GM18873 (cell line): Measurements from ENCODE around the gene NFKBIZ.
"Not testable (repeated sequence)": the region's sequence is repeated elsewhere in the genome, so short reads cannot be mapped to it uniquely, and the experiment has no call there.

Source experiments
- ATAC-seq: cut with Tn5 transposase; IDR thresholded peaks from one replicate; pipeline ENCODE4 v1.9.1; 2021; ENCODE audit warnings: mild to moderate bottlenecking, moderate library complexity, moderate number of reproducible peaks; ENCODE audit not compliant: unreplicated experiment, low FRiP score

The NFKBIZ gene

DNA sequence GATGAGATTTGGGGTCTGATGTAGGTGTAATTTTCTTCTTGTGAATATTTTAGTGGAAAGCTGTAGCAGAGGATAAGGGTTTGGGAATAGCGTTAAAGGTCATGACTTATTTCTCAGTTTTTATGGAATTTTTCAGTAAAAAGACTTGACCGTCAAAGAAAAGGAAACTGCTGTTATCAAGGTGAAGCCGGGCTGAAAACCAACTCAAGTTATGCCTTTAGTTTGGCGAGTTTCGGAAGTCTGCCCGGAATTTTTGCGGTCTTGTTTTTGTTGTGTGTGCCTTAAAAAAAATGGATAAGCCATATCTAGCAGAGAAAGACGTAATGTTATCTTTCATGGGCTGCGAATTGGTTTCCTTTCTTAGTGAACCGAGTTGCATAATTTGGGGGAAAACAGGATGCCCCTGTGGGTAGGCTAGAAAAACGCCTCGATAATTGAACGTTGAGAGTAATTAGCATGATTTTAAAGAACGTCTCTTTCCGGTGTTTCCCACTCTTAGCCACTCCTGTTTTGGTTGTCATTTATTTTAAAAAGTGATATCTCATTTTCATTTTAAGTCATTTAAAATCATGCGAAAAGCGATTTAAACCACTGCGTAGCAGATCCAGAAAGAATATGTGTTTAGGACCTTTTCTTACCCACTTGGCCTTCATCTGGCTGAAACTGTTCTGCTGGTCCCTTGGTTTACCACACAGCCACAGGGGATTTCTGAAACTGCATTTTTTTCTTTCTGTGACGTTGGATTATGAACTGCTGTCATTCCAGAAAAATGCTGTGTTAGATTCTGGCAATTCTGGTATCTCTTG is 1.1 kb downstream of the NFKBIZ start:
- no peak for ATAC-seq

- no peak for ATAC-seq
Measured at GRCh38 chr3:101851072-101851770, 1.9 kb downstream of the NFKBIZ start.

DNA sequence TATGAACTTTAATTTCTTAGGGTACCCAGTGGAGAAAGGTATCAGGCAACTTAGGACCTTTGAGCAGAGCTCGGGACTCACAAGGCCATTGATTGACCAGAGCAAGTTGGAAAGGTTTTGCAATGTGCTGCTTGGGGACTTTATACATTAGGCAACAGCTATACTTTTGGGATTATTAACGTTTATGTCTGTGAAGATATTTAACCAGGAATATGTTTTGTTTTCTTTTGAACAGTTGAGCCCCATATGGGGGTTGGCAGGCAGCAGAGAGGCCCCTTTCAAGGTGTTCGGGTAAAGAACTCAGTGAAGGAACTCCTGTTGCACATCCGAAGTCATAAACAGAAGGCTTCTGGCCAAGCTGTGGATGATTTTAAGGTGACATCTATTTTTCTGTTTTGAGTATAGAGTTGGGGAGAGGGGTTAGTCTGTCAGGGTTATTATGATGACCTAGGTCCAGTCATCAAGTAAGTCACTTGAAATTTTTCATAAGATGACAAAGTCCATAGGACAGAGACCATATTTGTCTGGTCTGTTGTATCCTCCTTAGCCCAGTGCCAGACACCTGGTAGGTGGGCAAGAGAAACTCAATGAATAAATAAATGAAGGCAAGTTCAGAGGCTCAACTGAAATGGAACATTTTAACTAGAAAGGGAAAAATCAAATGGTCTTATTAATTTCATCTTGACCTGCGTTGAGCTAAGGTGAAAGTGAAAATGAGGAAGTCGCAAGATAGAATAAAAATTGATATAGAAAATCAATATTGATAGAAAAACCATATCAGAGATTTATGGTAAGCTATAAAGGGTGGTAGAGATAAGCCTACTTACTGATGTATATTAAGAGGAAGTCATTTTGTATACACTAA is 2.8 kb downstream of the NFKBIZ start:
- no peak for ATAC-seq

DNA sequence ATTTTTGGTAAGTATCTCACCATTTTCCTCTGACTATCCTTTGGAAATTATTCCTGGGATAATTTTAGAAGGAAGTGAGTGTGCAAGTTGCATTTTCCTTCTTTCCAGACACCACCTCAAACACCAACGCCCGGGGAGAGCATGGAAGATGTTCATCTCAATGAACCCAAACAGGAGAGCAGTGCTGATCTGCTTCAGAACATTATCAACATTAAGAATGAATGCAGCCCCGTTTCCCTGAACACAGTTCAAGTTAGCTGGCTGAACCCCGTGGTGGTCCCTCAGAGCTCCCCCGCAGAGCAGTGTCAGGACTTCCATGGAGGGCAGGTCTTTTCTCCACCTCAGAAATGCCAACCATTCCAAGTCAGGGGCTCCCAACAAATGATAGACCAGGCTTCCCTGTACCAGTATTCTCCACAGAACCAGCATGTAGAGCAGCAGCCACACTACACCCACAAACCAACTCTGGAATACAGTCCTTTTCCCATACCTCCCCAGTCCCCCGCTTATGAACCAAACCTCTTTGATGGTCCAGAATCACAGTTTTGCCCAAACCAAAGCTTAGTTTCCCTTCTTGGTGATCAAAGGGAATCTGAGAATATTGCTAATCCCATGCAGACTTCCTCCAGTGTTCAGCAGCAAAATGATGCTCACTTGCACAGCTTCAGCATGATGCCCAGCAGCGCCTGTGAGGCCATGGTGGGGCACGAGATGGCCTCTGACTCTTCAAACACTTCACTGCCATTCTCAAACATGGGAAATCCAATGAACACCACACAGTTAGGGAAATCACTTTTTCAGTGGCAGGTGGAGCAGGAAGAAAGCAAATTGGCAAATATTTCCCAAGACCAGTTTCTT is 3.9 kb downstream of the NFKBIZ start:
- no peak for ATAC-seq

DNA sequence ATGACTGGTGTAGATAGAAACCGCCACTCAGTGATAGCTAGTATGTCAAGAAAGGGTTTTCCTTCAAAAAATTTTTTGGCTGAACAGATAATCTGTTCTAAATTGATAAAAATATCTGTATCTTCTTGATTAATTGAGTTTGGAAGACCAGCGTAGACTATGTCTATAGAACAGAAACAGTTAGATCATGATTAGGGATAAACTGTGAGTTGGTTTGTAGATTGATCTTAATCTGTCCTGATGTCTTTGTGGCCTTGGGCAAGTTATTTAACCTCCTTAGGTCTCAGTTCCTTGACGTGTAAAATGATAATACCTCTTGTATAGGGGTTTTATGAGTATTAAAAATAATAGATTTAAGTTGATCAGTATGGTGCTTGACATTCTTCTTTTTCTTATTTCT is 4.7 kb downstream of the NFKBIZ start:
- ATAC-seq = no peak

GRCh38 chr3:101854608-101855304 is 5.4 kb downstream of the NFKBIZ start:
- no peak for ATAC-seq

- ATAC-seq = no peak
Measured at GRCh38 chr3:101857301-101857741, 8.0 kb downstream of the NFKBIZ start.

DNA sequence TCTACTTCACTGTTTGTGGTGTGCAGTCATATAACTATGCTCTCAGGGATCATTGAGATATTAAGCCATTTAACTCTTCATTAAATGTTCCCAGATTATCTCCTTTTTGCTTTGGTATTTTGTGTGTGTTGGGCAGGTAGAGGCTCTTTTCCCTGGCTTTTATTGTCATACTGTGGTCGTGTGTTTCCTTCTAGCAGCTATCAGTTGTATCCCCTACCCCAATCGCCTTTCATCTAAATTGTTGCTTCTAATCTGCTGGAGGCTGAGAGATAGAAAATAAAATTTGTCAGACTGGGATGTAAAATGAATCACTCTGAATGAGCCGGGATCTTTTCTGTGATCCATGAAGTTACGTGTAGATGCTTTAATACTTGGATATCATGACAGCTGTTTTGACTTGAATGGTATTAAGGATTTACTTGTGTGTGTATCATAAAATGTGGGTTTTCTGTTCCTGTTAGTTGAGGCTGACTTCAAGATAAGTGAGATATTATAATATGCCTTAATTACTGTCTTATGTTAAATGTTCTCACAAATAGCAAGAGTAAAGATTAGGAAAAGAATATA is 9.2 kb downstream of the NFKBIZ start:
- ATAC-seq = no peak

- ATAC-seq = no peak
Measured at GRCh38 chr3:101859882-101860448, 10.7 kb downstream of the NFKBIZ start.

DNA sequence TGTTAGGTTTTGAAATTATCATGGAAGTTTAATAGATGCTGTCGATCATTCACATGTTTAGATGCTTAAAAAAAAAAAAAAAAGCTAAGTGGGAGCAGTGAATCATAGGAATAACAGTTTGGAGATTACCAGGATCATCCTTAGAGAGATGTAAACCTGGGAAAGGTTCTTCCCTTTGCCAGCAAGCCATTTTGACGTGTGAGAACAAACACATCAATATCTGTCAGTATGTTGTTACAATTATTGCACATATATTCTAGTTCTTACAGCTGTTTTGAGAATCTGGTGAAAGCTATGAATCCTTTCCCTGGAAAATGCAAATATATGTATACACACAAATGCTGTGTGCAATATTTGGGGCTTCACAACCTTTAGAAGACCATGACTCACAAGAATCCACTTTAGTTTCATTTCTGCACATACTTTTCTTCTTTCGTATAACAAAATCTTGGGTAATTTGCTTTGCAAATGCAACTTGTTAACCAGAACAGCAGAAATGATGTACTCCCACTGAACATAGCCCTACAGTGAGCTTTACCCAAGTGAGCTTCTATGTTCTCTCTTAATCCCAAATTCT is 12.0 kb downstream of the NFKBIZ start:
- ATAC-seq = no peak

DNA sequence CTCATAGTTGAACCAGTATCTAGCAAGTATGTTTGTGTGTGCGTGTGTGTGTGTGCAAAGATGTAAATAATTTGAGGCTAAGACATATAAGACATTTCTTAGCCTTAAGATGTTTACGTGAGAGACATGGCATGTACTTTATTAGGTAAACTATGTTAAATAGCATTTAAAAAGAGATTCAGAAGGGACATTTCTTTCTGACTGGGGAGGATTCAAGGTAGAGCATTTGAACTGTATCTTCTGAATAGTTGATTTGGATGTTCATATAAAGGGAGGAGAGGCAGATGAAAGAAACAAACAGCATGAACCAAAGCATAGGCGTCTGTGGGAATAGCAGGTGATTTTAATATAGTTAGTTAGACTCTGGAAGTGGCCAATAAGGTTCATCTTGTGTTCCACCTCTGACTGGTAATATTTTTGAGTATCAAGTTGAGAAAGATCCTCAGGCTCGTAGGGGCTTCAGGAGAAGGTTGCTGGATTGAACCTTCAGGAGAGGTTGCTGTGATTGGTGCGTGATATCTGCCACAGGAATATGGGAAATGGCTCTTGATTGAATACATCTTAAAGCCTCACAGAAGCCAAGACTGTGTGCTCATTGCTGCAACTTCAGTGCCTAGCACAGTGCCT is 12.6 kb downstream of the NFKBIZ start:
- no peak for ATAC-seq

- ATAC-seq = no peak
Measured at GRCh38 chr3:101862416-101863165, 13.3 kb downstream of the NFKBIZ start.

DNA sequence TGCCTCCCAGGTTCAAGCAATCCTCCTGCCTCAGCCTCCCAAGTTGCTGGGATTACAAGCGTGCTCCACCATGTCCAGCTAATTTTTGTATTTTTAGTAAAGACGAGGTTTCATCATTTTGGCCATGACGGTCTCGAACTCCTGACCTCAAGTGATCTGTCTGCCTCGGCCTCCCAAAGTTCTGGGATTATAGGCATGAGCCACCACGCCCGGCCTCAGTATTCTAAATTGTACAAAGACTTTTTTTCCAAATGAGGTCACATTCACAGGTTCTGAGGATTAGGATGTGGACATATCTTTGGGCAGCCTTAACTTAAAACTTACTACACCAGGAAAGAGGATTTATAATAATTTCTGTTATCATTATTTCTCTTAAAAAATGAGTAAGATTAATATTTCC is 15.6 kb downstream of the NFKBIZ start:
- not testable (repeated sequence) for ATAC-seq

- ATAC-seq = no peak
Measured at GRCh38 chr3:101865751-101866509, 16.6 kb downstream of the NFKBIZ start.

GRCh38 chr3:101867511-101867910 is 18.2 kb downstream of the NFKBIZ start:
- ATAC-seq = no peak

GRCh38 chr3:101867996-101868395 is 18.7 kb downstream of the NFKBIZ start:
- ATAC-seq = no peak
